Neural cell (in vitro differentiated cells): ENCODE measurements around the gene GABRG3. TPM values are rescaled to one million over a fixed set of nuclear protein-coding genes. Genes with fewer than 3 reads are reported as not detected.
A peak's percentile ranks its signal among the peaks of the same experiment; 100 is the strongest.

ENCODE experiments used
- H2AFZ ChIP-seq: fragments of 200-600, 300-800 bp; sonication (generic), shearing (Covaris generic); 2 replicates; pipeline ENCODE4 v1.6.0; 2014; ENCODE audit warnings: low read depth, mild to moderate bottlenecking, antibody characterized with exemption, low read length, moderate library complexity
- H3F3A ChIP-seq: fragments of 200-600 bp; shearing (Covaris generic); 2 replicates; pipeline ENCODE4 v1.6.1; 2016; ENCODE audit warnings: mild to moderate bottlenecking, moderate library complexity, mixed read lengths, antibody characterized with exemption, low read length; ENCODE audit not compliant: insufficient read depth, poor library complexity, severe bottlenecking
- H3K27ac ChIP-seq: fragments of 200-600, 300-800 bp; sonication (generic), shearing (Covaris generic); 2 replicates; pipeline ENCODE4 v1.5.1; 2014; ENCODE audit warnings: mild to moderate bottlenecking, low read length, moderate library complexity
- H3K27me3 ChIP-seq: fragments of 300-800, 200-600 bp; sonication (generic), shearing (Covaris generic); 2 replicates; pipeline ENCODE4 v1.6.0; 2014; ENCODE audit warnings: mild to moderate bottlenecking, low read depth, low read length, moderate library complexity; ENCODE audit not compliant: insufficient read depth
- H3K36me3 ChIP-seq: fragments of 300-800, 200-600 bp; sonication (generic), shearing (Covaris generic); 2 replicates; pipeline ENCODE4 v1.5.1; 2014; ENCODE audit warnings: mild to moderate bottlenecking, antibody characterized with exemption, low read length, moderate library complexity; ENCODE audit not compliant: insufficient read depth
- H3K4me2 ChIP-seq: fragments of 300-800, 200-600 bp; sonication (generic), shearing (Covaris generic); 2 replicates; pipeline ENCODE4 v1.6.0; 2014; ENCODE audit warnings: mild to moderate bottlenecking, low read length
- H3K4me3 ChIP-seq: fragments of 300-800, 200-600 bp; sonication (generic), shearing (Covaris generic); 2 replicates; pipeline ENCODE4 v1.5.1; 2014; ENCODE audit warnings: mild to moderate bottlenecking, low read length, moderate library complexity
- H3K79me2 ChIP-seq: fragments of 200-600 bp; shearing (Covaris generic); replicated peaks from 2 replicates; pipeline ENCODE4 v1.6.0; 2014; ENCODE audit warnings: mild to moderate bottlenecking, low read length, moderate library complexity; ENCODE audit not compliant: insufficient read depth
- H3K9ac ChIP-seq: fragments of 300-800, 200-600 bp; sonication (generic), shearing (Covaris generic); 2 replicates; pipeline ENCODE4 v1.6.1; 2016; ENCODE audit warnings: mild to moderate bottlenecking, low read length, mixed read lengths
- H3K9me2 ChIP-seq: fragments of 200-600 bp; shearing (Covaris generic); 2 replicates; pipeline ENCODE4 v1.6.1; 2016; ENCODE audit warnings: mild to moderate bottlenecking, low read length, mixed read lengths; ENCODE audit not compliant: insufficient read depth
- H3K9me3 ChIP-seq: fragments of 200-600, 300-800 bp; sonication (generic), shearing (Covaris generic); 2 replicates; pipeline ENCODE4 v1.6.1; 2016; ENCODE audit warnings: mild to moderate bottlenecking, mixed run types, low read length, moderate library complexity, mixed read lengths
- H4K20me1 ChIP-seq: fragments of 200-600 bp; shearing (Covaris generic); 2 replicates; pipeline ENCODE4 v1.6.1; 2016; ENCODE audit warnings: mild to moderate bottlenecking, mixed run types; ENCODE audit not compliant: insufficient read depth
- EP300 ChIP-seq: fragments of 450-650 bp; conservative IDR thresholded peaks from 2 replicates; pipeline ENCODE4 v1.6.1; 2014; ENCODE audit warnings: antibody characterized with exemption, mild to moderate bottlenecking, moderate library complexity; ENCODE audit not compliant: poor library complexity, severe bottlenecking
- EZH2 ChIP-seq: fragments of 200-600, 300-800 bp; shearing (Covaris generic), sonication (generic); IDR thresholded peaks from 2 replicates; pipeline ENCODE4 v1.6.1; 2014; ENCODE audit warnings: antibody characterized with exemption, low read length, borderline replicate concordance, mild to moderate bottlenecking; ENCODE audit not compliant: insufficient read depth, poor library complexity, severe bottlenecking
- MXI1 ChIP-seq: fragments of 450-650 bp; conservative IDR thresholded peaks from 2 replicates; pipeline ENCODE4 v1.6.1; 2014; ENCODE audit warnings: antibody characterized with exemption, mild to moderate bottlenecking; ENCODE audit not compliant: poor library complexity, severe bottlenecking
- POLR2AphosphoS5 ChIP-seq: IDR thresholded peaks from 2 replicates; pipeline ENCODE4 v1.6.1; 2012
- RAD21 ChIP-seq: fragments of 450-650 bp; conservative IDR thresholded peaks from 2 replicates; pipeline ENCODE4 v1.6.1; 2014; ENCODE audit warnings: antibody characterized with exemption, mild to moderate bottlenecking, moderate library complexity
- REST ChIP-seq: IDR thresholded peaks from 2 replicates; pipeline ENCODE4 v1.6.1; 2012; ENCODE audit warnings: borderline replicate concordance
- SMC3 ChIP-seq: fragments of 450-650 bp; conservative IDR thresholded peaks from 2 replicates; pipeline ENCODE4 v1.6.1; 2014; ENCODE audit warnings: antibody characterized with exemption, mild to moderate bottlenecking, moderate library complexity; ENCODE audit not compliant: poor library complexity
- TAF1 ChIP-seq: IDR thresholded peaks from 2 replicates; pipeline ENCODE4 v1.6.1; 2012; ENCODE audit warnings: low read depth
- polyA plus RNA-seq: library from polyadenylated mRNA; depleted of rRNA; stranded (reverse); fragments of >200 nt; gene quantifications from 2 replicates; pipeline ENCODE4 v1.2.3, GENCODE V29; 2014
- TF ChIP-seq, protein P1 (sequence below): fragments of 450-650 bp; IDR thresholded peaks from 2 replicates; pipeline ENCODE4 v1.5.1; 2014; ENCODE audit warnings: antibody characterized with exemption, mild to moderate bottlenecking, moderate library complexity; ENCODE audit not compliant: poor library complexity, severe bottlenecking

Gene GABRG3
- polyA plus RNA-seq, 1 donor from 2014 or later = 1.2 TPM

- TF ChIP-seq POLR2AphosphoS5 (no peak), MXI1 (no peak), REST (no peak), RAD21 (no peak), EZH2 (no peak), TAF1 (no peak), SMC3 (no peak), EP300 (no peak)
- TF ChIP-seq, protein P1, sequence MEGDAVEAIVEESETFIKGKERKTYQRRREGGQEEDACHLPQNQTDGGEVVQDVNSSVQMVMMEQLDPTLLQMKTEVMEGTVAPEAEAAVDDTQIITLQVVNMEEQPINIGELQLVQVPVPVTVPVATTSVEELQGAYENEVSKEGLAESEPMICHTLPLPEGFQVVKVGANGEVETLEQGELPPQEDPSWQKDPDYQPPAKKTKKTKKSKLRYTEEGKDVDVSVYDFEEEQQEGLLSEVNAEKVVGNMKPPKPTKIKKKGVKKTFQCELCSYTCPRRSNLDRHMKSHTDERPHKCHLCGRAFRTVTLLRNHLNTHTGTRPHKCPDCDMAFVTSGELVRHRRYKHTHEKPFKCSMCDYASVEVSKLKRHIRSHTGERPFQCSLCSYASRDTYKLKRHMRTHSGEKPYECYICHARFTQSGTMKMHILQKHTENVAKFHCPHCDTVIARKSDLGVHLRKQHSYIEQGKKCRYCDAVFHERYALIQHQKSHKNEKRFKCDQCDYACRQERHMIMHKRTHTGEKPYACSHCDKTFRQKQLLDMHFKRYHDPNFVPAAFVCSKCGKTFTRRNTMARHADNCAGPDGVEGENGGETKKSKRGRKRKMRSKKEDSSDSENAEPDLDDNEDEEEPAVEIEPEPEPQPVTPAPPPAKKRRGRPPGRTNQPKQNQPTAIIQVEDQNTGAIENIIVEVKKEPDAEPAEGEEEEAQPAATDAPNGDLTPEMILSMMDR = no peak
- H3K4me3 ChIP-seq = no peak overlapping the region
- H3K9me3 ChIP-seq = no peaks in the 10 kb centered on the region
- peak overlapping the region; percentile 29 for H3K27ac ChIP-seq
- H3K9me2 ChIP-seq = no peaks in the 10 kb centered on the region
- no peaks in the 10 kb centered on the region for H4K20me1 ChIP-seq
- no peaks in the 10 kb centered on the region for H3K79me2 ChIP-seq
- no peaks in the 10 kb centered on the region for H3K27me3 ChIP-seq
- H3K9ac ChIP-seq = no peak overlapping the region
- H3K4me2 ChIP-seq = no peak overlapping the region
- no peaks in the 10 kb centered on the region for H3F3A ChIP-seq
- H2AFZ ChIP-seq = no peak overlapping the region
- no peaks in the 10 kb centered on the region for H3K36me3 ChIP-seq
Observed at GRCh38 chr15:27398631-27399161, 427.7 kb downstream of the GABRG3 start.

- Histone ChIP-seq H3K9me2 (no peaks in the 10 kb centered on the region), H3K4me2 (no peak overlapping the region), H3K9ac (no peak overlapping the region), H3K9me3 (no peaks in the 10 kb centered on the region), H3K27ac (peak overlapping the region; percentile 29), H2AFZ (no peak overlapping the region), H3K4me3 (peak overlapping the region; percentile 5), H3K36me3 (no peaks in the 10 kb centered on the region), H3K79me2 (no peaks in the 10 kb centered on the region), H3F3A (no peaks in the 10 kb centered on the region), H4K20me1 (no peaks in the 10 kb centered on the region), H3K27me3 (no peaks in the 10 kb centered on the region)
- TF ChIP-seq SMC3 = no peak
- TF ChIP-seq MXI1 = peak; percentile 13
- no peak for TF ChIP-seq EZH2
- no peak for TF ChIP-seq POLR2AphosphoS5
- TF ChIP-seq EP300 = peak; percentile 48
- TF ChIP-seq RAD21 = peak; percentile 12
- no peak for TF ChIP-seq TAF1
- no peak for TF ChIP-seq REST
- TF ChIP-seq, protein P1 = no peak
Observed at GRCh38 chr15:27399241-27399640, 428.3 kb downstream of the GABRG3 start.
